ENCODE results near the gene CDH20.

DNA sequence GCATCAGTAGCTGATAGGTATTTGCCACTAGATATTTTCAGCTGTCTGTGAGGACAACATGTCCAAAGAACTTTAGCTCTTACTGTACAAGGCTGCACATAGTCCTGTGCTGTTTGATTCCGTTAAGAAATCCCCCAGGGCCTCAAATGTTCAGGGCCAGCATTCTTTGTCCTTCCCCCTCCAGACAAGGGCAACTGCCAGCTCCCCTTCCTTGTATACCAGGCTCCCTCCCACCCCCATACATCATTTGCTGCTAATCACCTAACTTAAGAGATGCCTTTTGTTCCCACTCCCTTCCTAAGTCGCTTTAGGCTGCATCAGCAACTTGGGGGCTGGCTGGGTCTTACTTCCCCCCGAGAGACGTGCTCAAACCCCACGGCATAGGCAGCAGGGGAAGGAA is 138.7 kb downstream of the CDH20 start:
- TF ChIP-seq CTCF (IDR thresholded peaks at IDR 0.05) (no peak), POLR2AphosphoS5 (IDR thresholded peaks at IDR 0.05) (no peak), POLR2A (IDR thresholded peaks at IDR 0.05) (no peak)

Data from stomach (tissue), 4 donors.